ENCODE results near the gene FBXL20. TPM values are rescaled to one million over a fixed set of nuclear protein-coding genes. Genes with fewer than 3 reads are reported as not detected.

FBXL20 gene
- total and polyA plus RNA-seq, 4 donors, result 1.6 to 8.4 (median 5.2) TPM

GRCh38 chr17:39284685-39285084, 116.7 kb downstream of the FBXL20 start (continued):
- TF ChIP-seq FOXA2 (IDR thresholded peaks at IDR 0.05), result no peak

GRCh38 chr17:39283896-39284295, 117.5 kb downstream of the FBXL20 start:
- no peak overlapping the region for H3K9ac ChIP-seq (ENCODE audit: low read depth in 1 of 2, low read length in 2 of 2)
- WGBS, result 58% methylated on average over 1 of the region's 1 CpG
- H3K4me1 ChIP-seq (ENCODE audit: control insufficient read depth in 4 of 4, insufficient read depth in 4 of 4, low read length in 3 of 4), result peaks cover 0 to 4% (median 1%) of the 10 kb centered on the region in 4 donors
- peaks cover 2 to 5% (median 2%) of the 10 kb centered on the region in 4 donors for H3K36me3 ChIP-seq (ENCODE audit: control insufficient read depth in 4 of 4, insufficient read depth in 3 of 4, low read depth in 1 of 4, low read length in 3 of 4)
- no peaks in the 10 kb centered on the region for H3K27me3 ChIP-seq (ENCODE audit: control insufficient read depth in 4 of 4, insufficient read depth in 4 of 4, low read length in 3 of 4)
- H3K27ac ChIP-seq (ENCODE audit: low read depth in 1 of 2, low read length in 2 of 2), result no peak overlapping the region
- DNase-seq (ENCODE audit: low spot score), result no peak
- no peak overlapping the region for H3K4me3 ChIP-seq (ENCODE audit: low read depth in 1 of 3, low read length in 3 of 3)
- H3K9me3 ChIP-seq (ENCODE audit: control insufficient read depth in 4 of 4, low read length in 3 of 4), result no peaks in the 10 kb centered on the region
- TF ChIP-seq RAD21 (IDR thresholded peaks at IDR 0.05), result no peak
- TF ChIP-seq GABPA (IDR thresholded peaks at IDR 0.05 in 1 of 2, conservative IDR thresholded peaks at IDR 0.05 in 1 of 2), result no peak
- TF ChIP-seq NR2F2 (IDR thresholded peaks at IDR 0.05), result no peak
- no peak for TF ChIP-seq HNF4G (IDR thresholded peaks at IDR 0.05)
- TF ChIP-seq FOXA2 (IDR thresholded peaks at IDR 0.05), result no peak
- no peak for TF ChIP-seq TAF1 (conservative IDR thresholded peaks at IDR 0.05)
- TF ChIP-seq SP1 (IDR thresholded peaks at IDR 0.05), result no peak
- TF ChIP-seq JUND (IDR thresholded peaks at IDR 0.05), result no peak
- no peak for TF ChIP-seq YY1 (IDR thresholded peaks at IDR 0.05)
- TF ChIP-seq RXRA (IDR thresholded peaks at IDR 0.05), result no peak
- TF ChIP-seq EGR1 (IDR thresholded peaks at IDR 0.05; ENCODE audit: low read depth in 2 of 2), result no peak
- TF ChIP-seq ZBTB33 (IDR thresholded peaks at IDR 0.05), result no peak
- TF ChIP-seq FOXA1 (IDR thresholded peaks at IDR 0.05), result no peak
- no peak for TF ChIP-seq MAX (IDR thresholded peaks at IDR 0.05)
- no peak for TF ChIP-seq ATF3 (IDR thresholded peaks at IDR 0.05)
- TF ChIP-seq HNF4A (conservative IDR thresholded peaks at IDR 0.05), result no peak
- TF ChIP-seq REST (IDR thresholded peaks at IDR 0.05), result no peak
- TF ChIP-seq CTCF (IDR thresholded peaks at IDR 0.05; ENCODE audit: low read depth, low read length, missing input control), result no peak

Measured in liver (tissue), 9 donors.